Natural killer cell treated with Interleukin-12 subunit alpha and Interleukin-12 subunit beta and Interleukin-15 and Interleukin-18, amount 100 ng/mL, for 72 hours (primary cell): ENCODE measurements around the gene ACSS2. TPM values are rescaled to one million over a fixed set of nuclear protein-coding genes. Genes with fewer than 3 reads are reported as not detected.

Source experiments
- ATAC-seq, 2 donors: fragments of 150-1000 bp; cut with Tn5 transposase in 1 of 2; sonication (Bioruptor Pico), chemical (Tn5 transposase) in 1 of 2; 2 replicates each; pipeline ENCODE4 v1.10.0; 2021
- DNase-seq: peaks from one replicate; pipeline ENCODE4 v3.0.0; 2022; ENCODE audit warnings: low spot score
- H3K27ac Mint-ChIP-seq, 2 donors: 1 replicate in 1 of 2; 2 replicates in 1 of 2; pipeline ENCODE4 v1.8.0; 2022; ENCODE audit warnings: mixed read lengths in 2 of 2, mild to moderate bottlenecking in 1 of 2, moderate library complexity in 1 of 2
- H3K27me3 Mint-ChIP-seq, 2 donors: 1 replicate in 1 of 2; 2 replicates in 1 of 2; pipeline ENCODE4 v1.8.0; 2022; ENCODE audit warnings: mixed read lengths in 2 of 2
- H3K36me3 Mint-ChIP-seq: one replicate; pipeline ENCODE4 v1.8.0; 2022; ENCODE audit warnings: mixed read lengths
- H3K4me1 Mint-ChIP-seq, 2 donors: 1 replicate in 1 of 2; 2 replicates in 1 of 2; pipeline ENCODE4 v1.8.0; 2022; ENCODE audit warnings: low read depth in 2 of 2, mixed read lengths in 2 of 2, mild to moderate bottlenecking in 1 of 2
- H3K4me3 Mint-ChIP-seq: one replicate; pipeline ENCODE4 v1.8.0; 2022; ENCODE audit warnings: mixed read lengths
- H3K9me3 Mint-ChIP-seq: 2 replicates; pipeline ENCODE4 v1.8.0; 2022; ENCODE audit warnings: mixed read lengths
- total RNA-seq, 2 donors: library from RNA; stranded (reverse); gene quantifications; one replicate each; pipeline ENCODE4 v1.2.3, GENCODE V29; 2022

ACSS2 gene
- total RNA-seq, 2 donors from 2014 or later = 2.4 to 13.4 TPM

- no peak overlapping the region for H3K4me3 Mint-ChIP-seq
- no peaks in the 10 kb centered on the region for H3K9me3 Mint-ChIP-seq
- peaks cover 22% of the 10 kb centered on the region in 2 donors for H3K4me1 Mint-ChIP-seq
- peaks cover 12% of the 10 kb centered on the region for H3K36me3 Mint-ChIP-seq
- H3K27me3 Mint-ChIP-seq = no peaks in the 10 kb centered on the region
- ATAC-seq (no peak), DNase-seq (no peak)
- H3K27ac Mint-ChIP-seq = no peak overlapping the region
Measured at GRCh38 chr20:34952671-34953070, 76.3 kb downstream of the ACSS2 start.

GRCh38 chr20:34953960-34954359 is 77.5 kb downstream of the ACSS2 start:
- Mint-ChIP-seq H3K4me1 (peaks cover 22% of the 10 kb centered on the region in 2 donors), H3K9me3 (no peaks in the 10 kb centered on the region)

GRCh38 chr20:34954904-34955230 is 78.5 kb downstream of the ACSS2 start:
- ATAC-seq (peak in 1 of 2 donors; percentile 2), DNase-seq (peak; percentile 54)
- Mint-ChIP-seq H3K27ac (peak overlapping the region; percentile 94 to 96), H3K9me3 (no peaks in the 10 kb centered on the region), H3K4me1 (peaks cover 22% of the 10 kb centered on the region in 2 donors), H3K36me3 (peaks cover 5% of the 10 kb centered on the region), H3K27me3 (no peaks in the 10 kb centered on the region), H3K4me3 (peak overlapping the region; percentile 95)

More at GRCh38 chr20:34953960-34954359, 77.5 kb downstream of the ACSS2 start:
- Mint-ChIP-seq H3K27ac (no peak overlapping the region), H3K36me3 (peaks cover 12% of the 10 kb centered on the region), H3K4me3 (no peak overlapping the region), H3K27me3 (no peaks in the 10 kb centered on the region)
- ATAC-seq (no peak), DNase-seq (peak; percentile 51)

GRCh38 chr20:34955231-34956040 is 79.0 kb downstream of the ACSS2 start, which contains the start of the genes GSS and MYH7B:
Gene GSS (minus strand): TSS chr20:34955806. CDS start chr20:34951852, 3,954 bp downstream.
Gene MYH7B (plus strand): TSS chr20:34955868. CDS start chr20:34978006, 22,138 bp downstream.
- Mint-ChIP-seq H3K36me3 (no peaks in the 10 kb centered on the region), H3K4me3 (peak within 1 kb of the TSS; percentile 95), H3K27ac (peak within 1 kb of the TSS; percentile 94 to 96), H3K9me3 (no peaks in the 10 kb centered on the region), H3K4me1 (peaks cover 22% of the 10 kb centered on the region in 2 donors), H3K27me3 (no peaks in the 10 kb centered on the region)
- peak; percentile 97 for DNase-seq
- peak; percentile 97 to 98 for ATAC-seq

DNA sequence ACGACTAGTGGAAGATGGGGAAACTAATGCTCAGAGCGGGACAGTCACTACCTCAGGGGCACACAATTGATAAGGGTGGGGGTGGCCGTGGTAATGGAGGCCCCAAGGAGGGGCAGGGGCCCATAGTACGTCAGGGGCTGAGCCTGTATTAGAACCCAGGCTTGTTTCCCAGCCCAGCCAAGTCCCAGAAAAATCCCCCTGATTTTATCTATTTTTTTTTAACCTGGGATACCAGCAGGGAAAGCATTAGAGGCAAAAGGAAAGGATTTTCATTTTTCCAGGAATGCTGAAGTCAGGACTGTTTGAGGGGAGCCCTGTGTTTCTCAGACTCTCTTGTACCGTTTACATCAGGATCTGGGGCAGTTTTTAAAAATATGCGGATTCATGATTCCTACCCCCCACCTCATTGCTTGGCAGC is 79.6 kb downstream of the ACSS2 start:
- peak overlapping the region; percentile 94 to 96 for H3K27ac Mint-ChIP-seq
- no peaks in the 10 kb centered on the region for H3K9me3 Mint-ChIP-seq
- ATAC-seq (no peak), DNase-seq (no peak)
- peak overlapping the region; percentile 95 for H3K4me3 Mint-ChIP-seq
- no peaks in the 10 kb centered on the region for H3K27me3 Mint-ChIP-seq
- peaks cover 22% of the 10 kb centered on the region in 2 donors for H3K4me1 Mint-ChIP-seq
- H3K36me3 Mint-ChIP-seq = no peaks in the 10 kb centered on the region

DNA sequence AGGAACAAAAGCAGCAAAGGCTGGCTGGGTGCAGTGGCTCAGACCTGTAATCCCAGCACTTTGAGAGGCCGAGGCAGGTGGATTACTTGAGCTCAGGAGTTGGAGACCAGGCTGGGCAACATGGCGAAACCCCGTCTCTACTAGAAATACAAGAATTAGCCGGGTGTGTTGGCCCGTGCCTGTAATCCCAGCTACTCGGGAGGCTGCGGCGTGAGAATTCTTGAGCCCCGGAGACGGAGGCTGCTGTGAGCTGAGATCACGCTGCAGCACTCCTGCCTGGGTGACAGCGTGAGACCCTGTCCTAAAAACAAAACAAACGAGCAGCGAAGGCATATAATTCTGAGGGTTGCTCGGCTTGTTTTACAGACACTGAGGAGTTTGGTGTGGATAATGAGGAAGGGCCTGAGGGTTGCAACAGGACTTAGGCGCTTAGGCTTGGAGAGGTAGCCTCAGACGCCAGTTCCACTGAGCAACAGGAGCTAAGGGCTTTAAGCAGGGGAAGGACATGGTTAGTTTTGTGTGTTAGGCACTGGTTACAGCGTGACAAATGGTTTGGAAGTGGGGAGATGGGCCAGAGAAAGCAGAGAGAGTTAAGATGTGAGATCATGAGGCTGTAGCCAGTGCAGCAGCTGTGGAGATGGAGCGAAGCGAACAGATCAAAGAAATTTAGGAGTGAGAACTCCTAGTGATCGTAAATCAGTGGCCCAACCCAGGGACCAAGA is 80.5 kb downstream of the ACSS2 start:
- Mint-ChIP-seq H3K27me3 (no peaks in the 10 kb centered on the region), H3K4me1 (peaks cover 22% of the 10 kb centered on the region in 2 donors), H3K9me3 (no peaks in the 10 kb centered on the region), H3K4me3 (peak overlapping the region; percentile 95), H3K36me3 (no peaks in the 10 kb centered on the region), H3K27ac (peak overlapping the region; percentile 94 to 96)
- no peak for ATAC-seq
- DNase-seq = peak; percentile 42

DNA sequence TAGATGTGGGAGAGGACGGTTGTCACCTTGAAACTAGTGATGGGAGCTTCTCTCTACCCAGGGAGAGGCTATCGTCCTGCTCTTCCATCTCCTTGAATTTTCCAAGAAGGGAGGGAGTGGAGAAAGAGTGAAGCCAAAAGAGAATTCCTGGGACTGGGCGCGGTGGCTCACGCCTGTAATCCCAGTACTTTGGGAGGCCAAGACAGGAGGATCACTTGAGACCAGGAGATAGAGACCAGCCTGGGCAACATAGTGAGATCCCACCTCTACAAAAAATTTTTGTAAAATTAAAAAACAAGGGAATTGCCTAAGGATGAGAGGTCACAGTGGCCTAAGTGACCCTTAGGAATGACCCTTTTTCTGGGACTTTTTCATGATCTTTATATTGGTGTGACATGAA is 88.1 kb downstream of the ACSS2 start:
- Mint-ChIP-seq H3K36me3 (no peaks in the 10 kb centered on the region), H3K4me1 (no peaks in the 10 kb centered on the region), H3K9me3 (no peaks in the 10 kb centered on the region), H3K27me3 (no peaks in the 10 kb centered on the region), H3K4me3 (no peak overlapping the region), H3K27ac (no peak overlapping the region)
- ATAC-seq = no peak
- DNase-seq = no peak

- no peak overlapping the region for H3K4me3 Mint-ChIP-seq
- H3K27ac Mint-ChIP-seq = no peak overlapping the region
- H3K27me3 Mint-ChIP-seq = no peaks in the 10 kb centered on the region
- no peak for DNase-seq
- ATAC-seq = no peak
- no peaks in the 10 kb centered on the region for H3K9me3 Mint-ChIP-seq
- no peaks in the 10 kb centered on the region for H3K36me3 Mint-ChIP-seq
- no peaks in the 10 kb centered on the region for H3K4me1 Mint-ChIP-seq
Measured at GRCh38 chr20:34965051-34965450, 88.6 kb downstream of the ACSS2 start.

DNA sequence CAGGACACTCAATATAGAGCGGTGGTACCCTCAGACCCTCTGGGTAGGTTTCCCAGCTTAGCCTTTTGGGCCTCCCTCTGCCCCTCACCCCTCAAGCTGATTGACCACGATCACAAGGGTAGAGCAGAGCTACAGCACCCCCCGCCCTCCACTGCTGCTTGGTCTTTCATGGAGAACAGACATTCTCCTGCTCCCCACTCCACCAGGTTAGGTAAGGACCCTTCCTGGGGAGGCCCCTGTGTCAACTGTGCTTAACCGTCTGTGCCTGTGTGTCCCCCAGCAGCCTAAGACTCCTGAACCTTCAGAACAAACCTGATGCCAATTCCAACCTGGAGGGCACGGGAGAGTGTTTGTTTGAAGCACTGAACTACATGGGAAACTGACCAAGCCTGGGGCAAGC is 91.0 kb downstream of the ACSS2 start:
- Mint-ChIP-seq H3K4me3 (no peak overlapping the region), H3K27me3 (no peaks in the 10 kb centered on the region), H3K4me1 (no peaks in the 10 kb centered on the region), H3K36me3 (no peaks in the 10 kb centered on the region), H3K27ac (no peak overlapping the region), H3K9me3 (no peaks in the 10 kb centered on the region)
- ATAC-seq (no peak), DNase-seq (peak; percentile 56)

GRCh38 chr20:34968042-34968775 is 91.8 kb downstream of the ACSS2 start:
- H3K9me3 Mint-ChIP-seq = no peaks in the 10 kb centered on the region
- no peak for ATAC-seq
- H3K36me3 Mint-ChIP-seq = no peaks in the 10 kb centered on the region
- no peak overlapping the region for H3K27ac Mint-ChIP-seq
- H3K4me1 Mint-ChIP-seq = no peaks in the 10 kb centered on the region
- no peak overlapping the region for H3K4me3 Mint-ChIP-seq
- no peaks in the 10 kb centered on the region for H3K27me3 Mint-ChIP-seq
- peak; percentile 40 for DNase-seq

DNA sequence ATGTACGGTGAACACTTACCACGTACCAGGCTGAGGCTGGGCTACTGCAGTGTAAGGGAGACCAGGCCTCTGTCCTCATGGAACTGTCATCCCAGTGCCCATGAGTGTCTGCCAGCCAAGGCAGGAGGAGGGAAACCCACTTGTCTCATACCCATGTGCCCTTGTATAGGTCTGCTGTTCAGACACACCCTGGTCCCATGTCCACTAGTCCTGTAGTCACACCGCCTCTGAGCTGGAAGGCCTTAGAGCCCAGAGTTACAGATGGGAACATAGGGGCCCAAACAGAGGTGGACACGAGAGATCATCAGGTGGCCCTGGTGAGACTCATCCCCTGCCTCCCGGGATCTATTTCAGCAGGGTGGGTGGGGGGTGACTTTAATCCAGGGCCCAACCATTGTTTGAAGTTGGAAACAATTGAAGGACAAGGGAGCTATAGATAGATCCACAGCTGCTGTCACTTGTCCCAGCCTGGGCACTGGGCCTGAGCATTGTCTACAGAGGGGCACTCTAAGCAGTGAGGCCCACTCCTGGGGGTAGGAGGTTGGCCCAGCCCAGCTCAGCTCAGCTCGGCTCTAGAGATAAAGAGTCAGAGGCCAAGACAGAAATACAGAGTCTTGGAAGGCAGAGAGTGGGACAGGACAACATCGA is 93.9 kb downstream of the ACSS2 start:
- DNase-seq (peak; percentile 25), ATAC-seq (no peak)
- Mint-ChIP-seq H3K4me1 (no peaks in the 10 kb centered on the region), H3K27ac (no peak overlapping the region), H3K36me3 (no peaks in the 10 kb centered on the region), H3K4me3 (no peak overlapping the region), H3K9me3 (no peaks in the 10 kb centered on the region), H3K27me3 (peaks cover 0 to 3% of the 10 kb centered on the region in 2 donors)

- ATAC-seq (no peak), DNase-seq (no peak)
- H3K4me1 Mint-ChIP-seq = no peaks in the 10 kb centered on the region
- H3K36me3 Mint-ChIP-seq = no peaks in the 10 kb centered on the region
- no peaks in the 10 kb centered on the region for H3K9me3 Mint-ChIP-seq
- H3K27me3 Mint-ChIP-seq = peaks cover 0 to 3% of the 10 kb centered on the region in 2 donors
- H3K4me3 Mint-ChIP-seq = no peak overlapping the region
- H3K27ac Mint-ChIP-seq = no peak overlapping the region
Measured at GRCh38 chr20:34970846-34971560, 94.6 kb downstream of the ACSS2 start.
